ENCODE data around the gene CUL1.
"Not testable (repeated sequence)": the region's sequence is repeated elsewhere in the genome, so short reads cannot be mapped to it uniquely, and the experiment has no call there.

CUL1 gene

DNA sequence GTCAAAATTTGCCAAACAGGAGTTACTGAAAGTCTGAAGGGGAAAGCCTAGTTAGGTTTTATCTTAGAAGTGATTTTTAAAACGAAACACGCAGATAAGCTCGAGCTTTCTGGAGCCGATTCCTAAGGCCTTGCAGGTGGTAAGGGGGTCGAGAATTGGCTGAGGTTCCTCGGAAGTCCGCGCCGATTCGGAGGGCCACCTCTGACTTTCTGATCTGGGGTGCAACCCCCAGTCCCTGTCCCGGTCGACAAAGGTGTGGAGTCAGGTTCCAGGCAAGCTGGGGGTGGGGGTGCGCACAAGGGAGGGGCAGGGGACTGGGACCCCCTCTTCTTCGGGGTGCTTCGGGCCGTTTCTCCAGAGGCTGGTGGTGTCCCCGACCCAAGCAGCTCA, 701 bp upstream of the CUL1 start:
- DNase-seq, result no peak

GRCh38 chr7:148699024-148699781, 500 bp downstream of the CUL1 start:
- DNase-seq, result peak; percentile 71

- DNase-seq, result no peak
Observed at GRCh38 chr7:148699782-148700629, 1.3 kb downstream of the CUL1 start.

- DNase-seq, result no peak
Observed at GRCh38 chr7:148700661-148701064, 2.0 kb downstream of the CUL1 start.

GRCh38 chr7:148701414-148701813, 2.7 kb downstream of the CUL1 start:
- DNase-seq, result no peak

DNA sequence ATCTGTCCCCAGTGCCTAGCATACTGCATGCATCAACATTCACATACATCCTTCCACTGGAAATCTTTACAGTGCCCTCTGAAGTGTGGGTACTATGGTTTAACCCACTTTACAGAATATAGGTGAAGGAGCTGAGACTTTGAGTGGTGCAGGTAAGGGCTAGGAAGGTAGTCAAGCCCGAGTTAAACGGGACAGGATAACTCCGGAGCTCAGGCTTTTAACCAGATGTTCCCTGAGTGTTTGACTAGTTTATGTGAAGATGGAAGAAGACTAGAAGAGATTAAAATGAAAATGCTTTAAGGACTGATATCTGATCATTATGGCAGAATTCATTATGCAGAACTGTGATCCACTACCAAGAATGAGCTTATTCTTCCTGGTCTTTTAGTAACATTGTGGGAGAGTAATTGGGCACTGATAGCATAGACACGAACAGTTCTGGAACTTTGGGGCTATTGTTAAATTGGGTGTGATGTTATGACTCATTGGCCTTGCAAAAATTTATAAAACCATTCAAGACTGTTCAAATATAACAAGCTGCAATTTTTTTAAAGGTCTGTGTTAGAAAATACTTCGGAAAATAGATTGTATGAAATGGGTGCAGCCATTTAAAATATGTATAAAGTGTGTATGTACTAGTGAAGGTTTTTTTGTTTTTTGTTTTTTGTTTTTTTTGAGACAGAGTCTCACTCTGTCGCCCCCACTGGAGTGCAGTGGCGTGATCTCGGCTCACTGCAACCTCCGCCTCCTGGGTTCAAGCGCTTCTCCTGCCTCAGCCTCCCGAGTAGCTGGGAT, 4.4 kb downstream of the CUL1 start:
- DNase-seq, result no peak

- not testable (repeated sequence) for DNase-seq
Observed at GRCh38 chr7:148703671-148703962, 4.9 kb downstream of the CUL1 start.

DNA sequence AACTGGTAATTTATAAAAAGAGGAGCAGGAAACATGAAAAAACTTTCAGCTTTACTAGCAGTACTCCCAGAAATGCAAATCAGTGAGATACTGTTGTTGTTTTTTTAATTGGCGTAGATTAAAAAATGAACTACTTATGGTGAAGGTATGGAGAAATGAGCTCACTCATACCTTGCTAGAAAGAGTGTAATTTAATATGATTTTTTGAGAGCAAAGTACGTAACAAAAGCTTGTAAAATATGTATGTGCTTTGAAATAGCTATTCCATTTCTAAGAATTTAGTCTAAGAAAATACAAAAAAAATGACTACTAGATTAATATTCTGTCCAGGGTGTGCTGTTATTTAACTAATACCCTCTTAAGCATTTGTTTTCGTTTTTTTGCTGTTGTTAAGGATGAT, 5.5 kb downstream of the CUL1 start:
- DNase-seq, result no peak

DNA sequence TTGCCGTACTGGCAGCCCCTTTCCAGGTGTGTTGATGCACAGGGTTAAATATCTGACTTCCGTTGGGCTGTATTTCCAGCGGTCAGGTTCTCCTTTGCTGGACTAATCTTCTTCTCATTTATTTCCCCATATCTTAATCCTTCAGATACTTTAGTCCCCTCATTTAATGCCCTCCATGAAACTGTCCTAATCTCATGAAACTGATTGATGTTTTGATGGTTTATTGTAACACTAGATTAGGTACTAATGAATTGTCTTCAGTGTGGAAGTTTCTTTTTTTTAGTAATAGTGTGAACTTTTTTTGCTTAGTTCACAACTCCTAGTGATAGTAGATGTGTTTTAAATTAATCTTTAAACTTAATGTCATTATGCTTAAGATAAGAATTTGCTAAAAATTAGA, 6.3 kb downstream of the CUL1 start:
- DNase-seq, result no peak

DNA sequence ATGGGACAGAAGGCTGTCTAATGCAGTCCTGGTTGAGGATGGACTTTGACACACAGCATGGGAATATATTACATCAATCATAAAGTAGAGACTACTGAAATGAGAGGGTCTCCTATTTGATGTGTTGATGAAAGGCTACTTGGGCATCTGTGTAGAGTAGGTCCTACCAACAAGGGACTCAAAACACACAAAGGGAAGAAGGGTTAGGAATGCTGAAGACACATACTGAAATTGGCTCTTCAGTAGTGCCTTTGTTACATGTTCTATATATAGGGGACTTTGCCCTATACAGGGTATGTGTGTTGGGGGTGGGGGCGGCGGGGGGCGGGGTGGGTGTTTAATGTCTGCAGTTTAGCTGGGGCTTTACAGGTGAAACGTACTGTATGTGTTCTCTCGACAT, 7.7 kb downstream of the CUL1 start:
- no peak for DNase-seq

GRCh38 chr7:148708026-148708885, 9.6 kb downstream of the CUL1 start:
- no peak for DNase-seq

DNA sequence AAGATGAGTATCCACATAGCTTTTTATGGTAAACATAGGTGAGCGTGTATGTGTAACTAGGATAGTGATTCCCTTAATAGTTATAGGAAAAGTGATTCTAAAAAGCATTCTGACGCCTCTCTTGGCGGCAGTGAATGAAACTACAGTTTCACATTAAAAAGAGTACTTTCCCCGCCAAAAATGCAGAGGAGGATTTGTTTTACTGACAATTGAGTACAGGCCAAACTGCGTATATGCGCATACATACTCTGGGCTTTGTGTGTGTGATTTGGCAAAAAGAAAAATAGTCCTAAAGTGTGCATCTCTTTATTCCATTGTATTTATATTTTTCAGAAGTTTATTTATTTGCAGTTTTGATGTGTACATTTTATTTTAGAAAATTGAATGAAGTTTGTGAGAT, 10.3 kb downstream of the CUL1 start:
- DNase-seq, result no peak

DNA sequence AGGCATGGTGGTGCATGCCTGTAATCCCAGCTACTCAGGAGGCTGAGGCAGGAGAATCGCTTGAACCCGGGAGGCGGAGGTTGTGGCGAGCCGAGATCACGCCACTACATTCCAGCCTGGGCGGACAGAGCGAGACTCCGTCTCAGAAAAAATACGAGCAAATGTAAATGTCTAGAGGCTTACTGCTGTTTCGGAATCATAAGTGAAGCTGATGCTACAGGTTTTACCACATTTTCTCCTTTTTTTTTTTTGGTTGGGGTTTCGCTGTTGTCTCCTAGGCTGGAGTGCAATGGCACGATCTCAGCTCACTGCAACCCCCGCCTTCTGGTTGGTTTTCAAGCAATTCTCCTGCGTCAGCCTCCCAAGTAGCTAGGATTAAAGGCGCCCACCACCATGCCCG, 11.7 kb downstream of the CUL1 start:
- DNase-seq, result not testable (repeated sequence)

GRCh38 chr7:148711191-148712102, 12.7 kb downstream of the CUL1 start:
- DNase-seq, result no peak

- no peak for DNase-seq
Observed at GRCh38 chr7:148712678-148713329, 14.1 kb downstream of the CUL1 start.

DNA sequence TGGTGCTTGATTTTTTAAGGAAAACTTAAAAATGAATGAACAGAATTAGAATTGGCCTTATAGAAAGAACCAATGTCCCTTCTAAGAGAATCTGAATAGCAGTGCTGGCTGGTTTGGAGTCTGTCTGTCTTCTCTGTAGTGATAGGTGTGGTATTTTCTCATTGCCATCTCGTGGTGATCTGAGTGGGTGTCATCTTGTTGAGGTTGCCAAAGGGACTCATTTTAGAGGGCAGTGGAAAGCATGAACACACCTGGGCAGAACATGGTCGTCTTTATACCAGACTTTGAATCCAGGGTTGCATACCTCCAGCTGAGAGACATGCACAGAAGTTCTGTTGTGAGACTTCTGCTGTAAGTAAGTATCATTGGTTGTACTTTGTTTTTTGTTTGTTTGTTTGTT, 15.8 kb downstream of the CUL1 start:
- DNase-seq, result no peak

- no peak for DNase-seq
Observed at GRCh38 chr7:148715027-148715426, 16.3 kb downstream of the CUL1 start.

DNA sequence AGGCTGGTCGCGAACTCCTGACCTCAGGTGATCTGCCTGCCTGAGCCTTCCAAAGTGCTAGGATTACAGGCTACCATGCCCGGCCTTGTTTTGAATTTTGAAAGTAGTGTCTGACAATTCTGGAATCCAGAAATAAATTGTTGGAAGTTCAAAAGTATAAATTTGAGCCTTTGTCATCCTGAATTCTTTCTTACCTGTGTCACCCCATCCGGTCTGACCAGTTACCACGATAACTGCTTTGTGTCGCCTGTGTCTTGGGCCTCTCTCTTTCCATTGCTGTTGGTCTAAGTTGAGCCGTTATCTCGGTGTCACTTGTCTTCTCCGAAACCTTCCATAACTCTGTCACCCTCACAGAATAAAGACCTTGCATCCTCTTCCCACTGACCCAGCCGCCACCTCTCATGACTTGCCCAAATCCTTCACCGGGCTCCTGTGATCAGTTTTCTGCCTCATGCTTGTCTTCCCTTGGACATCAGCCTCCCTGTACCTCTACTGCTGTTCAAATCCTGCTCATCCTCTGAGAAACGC, 18.6 kb downstream of the CUL1 start:
- DNase-seq, result no peak

GRCh38 chr7:148718431-148718830, 19.7 kb downstream of the CUL1 start:
- DNase-seq, result no peak

- DNase-seq, result no peak
Observed at GRCh38 chr7:148719753-148720152, 21.1 kb downstream of the CUL1 start.

DNA sequence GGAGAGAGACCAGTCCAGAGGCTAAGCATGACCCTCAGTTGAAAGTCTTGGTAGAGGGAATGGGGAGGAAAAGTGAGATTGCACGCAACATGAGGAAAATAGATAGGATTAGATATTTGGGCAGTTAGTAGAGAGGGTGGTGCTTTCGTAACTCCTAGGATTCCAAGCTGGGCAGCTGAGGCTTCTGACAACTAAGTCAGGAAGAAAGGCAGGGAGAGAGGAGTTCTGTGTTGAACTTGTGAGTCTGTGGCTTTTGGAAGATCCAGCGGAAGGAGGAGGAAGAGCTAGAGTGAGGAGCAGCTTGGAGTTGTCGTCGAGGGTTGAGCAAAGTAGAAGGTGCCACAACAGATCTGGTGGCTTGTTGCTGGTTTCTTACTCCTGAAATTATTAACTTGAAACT, 21.8 kb downstream of the CUL1 start:
- DNase-seq, result no peak

All from islet precursor cell (in vitro differentiated cells).